HuH-7 (cell line): ENCODE results near the gene FOXP1.

Experiments used
- DNase-seq: peaks from one replicate; pipeline ENCODE4 v3.0.0; 2011; ENCODE audit warnings: low spot score

FOXP1 gene

GRCh38 chr3:71238355-71238757 is 345.2 kb downstream of the FOXP1 start:
- no peak for DNase-seq

GRCh38 chr3:71237672-71238071 is 345.9 kb downstream of the FOXP1 start:
- no peak for DNase-seq

DNA sequence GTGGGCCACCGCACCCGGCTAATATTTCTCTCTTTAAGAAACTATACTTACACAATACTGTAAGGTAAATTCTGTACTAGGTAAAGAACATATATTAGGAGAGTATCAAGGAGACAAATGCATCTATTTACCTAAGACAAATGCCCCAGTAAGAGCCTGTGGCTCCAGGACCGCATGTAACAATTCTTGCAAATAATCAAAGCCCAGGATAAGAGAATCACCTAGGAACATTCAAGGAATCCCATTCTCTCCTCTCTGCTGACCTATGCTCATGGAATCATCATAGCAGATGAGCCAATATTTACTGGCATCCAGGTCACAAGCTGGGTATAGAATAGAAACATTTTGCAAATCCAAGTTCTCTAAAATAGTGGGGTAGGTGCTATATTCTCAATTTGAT is 347.7 kb downstream of the FOXP1 start:
- DNase-seq: no peak

GRCh38 chr3:71232895-71233294 is 350.6 kb downstream of the FOXP1 start:
- DNase-seq: no peak

- no peak for DNase-seq
These were observed 351.3 kb downstream of the FOXP1 start for GRCh38 chr3:71232175-71232679.

DNA sequence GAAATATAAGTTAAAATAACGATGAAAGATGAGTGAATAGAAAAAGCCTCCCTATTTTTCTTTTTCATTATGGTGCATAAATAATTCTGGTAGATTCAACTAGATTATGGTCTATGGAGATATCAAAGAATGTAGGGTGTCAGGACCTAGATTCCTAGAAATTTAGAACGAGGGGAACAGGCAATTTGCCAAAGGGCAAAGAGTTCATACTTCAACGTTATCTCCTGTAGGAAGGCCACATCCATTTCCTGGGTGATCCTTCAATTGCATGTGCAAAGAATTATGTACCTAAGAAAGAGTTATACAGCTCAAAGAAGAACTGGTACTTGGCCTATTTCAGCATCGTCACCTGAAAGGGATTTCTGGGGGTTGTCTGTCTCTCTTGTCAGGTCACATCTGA is 351.8 kb downstream of the FOXP1 start:
- no peak for DNase-seq

DNA sequence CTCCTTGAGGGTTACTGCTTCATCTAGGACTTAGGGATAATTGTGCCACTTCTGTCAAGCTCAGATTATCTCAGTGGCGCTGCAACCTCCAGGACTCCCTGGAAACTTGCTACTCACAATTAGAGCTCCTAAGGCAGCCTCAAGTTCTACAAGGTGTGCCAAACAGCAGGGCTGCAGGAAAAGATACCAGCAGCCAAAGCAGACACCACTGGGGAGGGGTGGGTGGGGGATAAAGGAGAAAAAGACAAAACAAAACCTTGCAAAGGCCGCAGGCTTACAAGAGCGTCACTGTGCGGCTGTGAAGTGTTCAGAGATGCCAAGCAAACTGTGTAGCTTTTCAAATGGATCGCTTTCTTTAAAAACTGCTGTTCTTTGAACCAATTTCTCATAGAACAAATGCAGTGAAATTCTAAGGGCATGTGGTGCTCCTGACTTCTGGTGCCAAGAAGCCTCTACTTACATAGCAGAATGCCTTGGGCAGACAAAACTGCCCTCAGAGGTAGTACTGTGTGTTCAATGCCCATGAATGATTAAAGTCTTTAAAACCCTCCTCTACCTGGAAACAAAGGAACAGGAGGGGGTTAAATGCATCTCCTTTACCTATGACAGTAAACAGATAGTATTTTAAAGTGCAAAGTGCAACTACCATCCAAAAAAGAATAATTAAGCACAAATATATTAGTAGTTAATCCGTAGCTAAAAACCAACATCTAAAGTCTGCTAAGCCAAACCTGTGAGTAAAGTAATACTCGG is 353.4 kb downstream of the FOXP1 start:
- no peak for DNase-seq

DNA sequence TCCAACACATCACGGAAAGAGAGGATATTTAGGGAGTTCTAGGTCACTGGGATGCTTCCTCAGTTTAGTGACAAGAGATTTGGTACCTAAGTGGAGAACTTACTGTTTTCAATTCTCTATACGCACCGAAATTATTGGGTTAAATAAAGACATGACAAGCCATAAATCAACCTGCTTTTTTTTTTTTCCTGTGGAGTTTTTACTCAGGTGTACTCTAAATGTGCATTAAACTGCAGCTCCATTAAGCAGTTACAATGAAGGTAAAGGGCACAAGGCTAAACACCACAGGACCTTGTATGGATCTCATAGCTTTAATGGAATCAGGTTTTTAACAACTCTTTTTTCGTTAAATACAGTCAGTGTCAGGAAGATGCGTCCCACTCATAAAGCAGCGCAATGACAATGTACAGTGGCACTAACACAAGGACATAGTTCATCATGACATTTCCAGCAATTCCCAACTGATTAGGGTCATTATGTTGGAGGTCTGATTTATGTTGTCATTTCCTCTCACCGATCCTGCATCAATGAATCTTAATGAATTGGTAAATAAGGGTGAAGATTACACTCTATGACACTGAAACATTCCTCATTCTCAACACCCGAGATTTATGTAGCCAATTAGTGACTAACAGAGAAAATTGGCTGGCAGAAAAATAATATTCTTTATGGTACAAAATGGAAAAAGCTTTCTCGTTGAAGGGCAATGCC is 355.2 kb downstream of the FOXP1 start:
- DNase-seq: no peak

- no peak for DNase-seq
These were observed 356.3 kb downstream of the FOXP1 start for GRCh38 chr3:71227270-71227661.

DNA sequence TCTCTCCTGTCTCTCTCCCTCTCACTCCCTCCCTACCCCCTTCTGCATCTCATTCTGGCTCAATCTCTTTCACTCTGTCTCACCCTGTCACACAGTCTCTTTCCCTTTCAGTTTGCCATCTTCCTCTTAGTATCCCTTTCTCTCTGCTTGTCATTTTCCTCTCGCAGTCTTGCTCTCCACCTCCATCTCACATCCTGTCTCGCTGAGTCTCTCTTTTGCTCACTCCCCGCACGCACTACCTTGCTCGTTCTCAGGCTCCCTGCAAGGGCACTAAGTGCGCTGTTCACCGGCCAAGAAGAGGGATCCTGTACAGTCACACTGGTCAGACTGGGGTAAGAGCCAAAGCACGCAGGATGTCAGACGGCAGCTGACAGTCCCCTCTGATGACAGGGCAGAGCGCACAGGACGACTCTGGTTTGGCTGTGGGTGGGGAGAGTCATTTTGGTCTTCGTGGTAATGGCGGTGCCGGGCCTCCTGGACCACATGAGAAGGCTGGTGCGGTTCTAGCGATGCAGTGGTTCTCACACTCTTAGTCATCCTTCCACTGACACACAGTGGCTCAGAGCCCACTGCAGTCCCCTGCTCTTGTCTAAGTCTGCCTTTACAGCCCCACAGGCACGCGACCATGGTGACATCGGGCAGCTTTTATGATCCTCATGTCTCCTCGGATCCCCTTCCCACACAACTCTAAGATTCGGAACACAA is 356.8 kb downstream of the FOXP1 start:
- DNase-seq: no peak

DNA sequence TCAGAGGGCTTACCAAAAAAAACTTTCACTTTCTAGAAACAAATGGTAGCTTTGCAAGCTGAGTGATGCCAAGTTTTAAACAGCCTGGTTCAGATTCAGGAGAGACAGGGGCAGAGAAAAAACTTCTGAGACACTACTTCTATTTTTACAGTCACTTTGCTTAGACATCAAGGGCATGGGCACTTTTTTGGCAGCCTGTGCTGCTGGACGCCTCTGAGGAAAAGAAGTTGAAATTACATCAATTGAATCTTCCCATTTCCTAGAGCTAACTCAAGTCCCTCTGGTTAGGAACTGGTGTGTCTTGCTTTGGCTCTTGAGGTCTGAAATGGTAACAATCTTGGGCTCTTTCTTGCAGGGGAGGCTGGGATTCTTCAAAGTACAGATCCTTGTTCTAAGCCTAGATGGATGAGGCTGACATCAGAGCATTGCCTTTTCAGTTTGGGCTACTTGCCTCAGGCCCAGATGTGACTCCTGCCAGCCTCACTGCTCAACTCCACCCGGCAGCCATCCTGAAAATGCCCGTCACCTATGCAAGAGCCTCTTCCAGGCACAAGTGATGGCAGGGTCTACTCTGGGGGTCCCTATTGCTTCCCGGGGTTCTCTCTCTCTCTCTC is 357.5 kb downstream of the FOXP1 start:
- DNase-seq: no peak

DNA sequence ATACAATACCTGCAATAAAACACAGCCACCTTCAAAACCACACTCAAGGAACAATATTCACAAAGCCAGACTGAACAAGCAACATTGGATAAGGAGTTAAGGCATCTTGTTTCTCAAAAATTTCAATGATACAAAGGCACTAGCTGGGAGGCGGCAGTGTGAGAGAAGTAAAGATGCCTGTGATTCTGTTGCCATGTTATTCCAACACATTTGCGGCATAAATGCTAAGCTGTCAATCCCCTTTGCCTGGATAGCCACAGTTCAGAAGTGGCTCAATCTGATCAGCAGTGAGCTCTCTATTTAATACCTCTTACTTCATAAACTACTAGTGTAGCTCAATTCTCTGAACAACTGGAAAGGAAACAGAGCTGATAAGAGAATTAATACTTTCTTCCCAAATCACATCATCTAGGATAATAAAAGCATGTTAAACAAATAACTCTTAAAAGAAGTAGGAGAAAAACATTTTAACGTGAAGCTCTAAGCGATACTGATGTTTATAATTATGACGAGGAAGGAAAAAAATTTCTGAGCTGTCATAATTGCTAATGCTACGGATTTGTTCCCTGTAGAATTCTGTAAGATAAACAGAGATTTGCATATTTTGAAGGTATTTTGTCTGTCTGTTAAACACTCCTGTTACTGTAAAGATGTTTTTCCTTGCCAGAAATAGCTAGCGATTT is 358.4 kb downstream of the FOXP1 start:
- no peak for DNase-seq

DNA sequence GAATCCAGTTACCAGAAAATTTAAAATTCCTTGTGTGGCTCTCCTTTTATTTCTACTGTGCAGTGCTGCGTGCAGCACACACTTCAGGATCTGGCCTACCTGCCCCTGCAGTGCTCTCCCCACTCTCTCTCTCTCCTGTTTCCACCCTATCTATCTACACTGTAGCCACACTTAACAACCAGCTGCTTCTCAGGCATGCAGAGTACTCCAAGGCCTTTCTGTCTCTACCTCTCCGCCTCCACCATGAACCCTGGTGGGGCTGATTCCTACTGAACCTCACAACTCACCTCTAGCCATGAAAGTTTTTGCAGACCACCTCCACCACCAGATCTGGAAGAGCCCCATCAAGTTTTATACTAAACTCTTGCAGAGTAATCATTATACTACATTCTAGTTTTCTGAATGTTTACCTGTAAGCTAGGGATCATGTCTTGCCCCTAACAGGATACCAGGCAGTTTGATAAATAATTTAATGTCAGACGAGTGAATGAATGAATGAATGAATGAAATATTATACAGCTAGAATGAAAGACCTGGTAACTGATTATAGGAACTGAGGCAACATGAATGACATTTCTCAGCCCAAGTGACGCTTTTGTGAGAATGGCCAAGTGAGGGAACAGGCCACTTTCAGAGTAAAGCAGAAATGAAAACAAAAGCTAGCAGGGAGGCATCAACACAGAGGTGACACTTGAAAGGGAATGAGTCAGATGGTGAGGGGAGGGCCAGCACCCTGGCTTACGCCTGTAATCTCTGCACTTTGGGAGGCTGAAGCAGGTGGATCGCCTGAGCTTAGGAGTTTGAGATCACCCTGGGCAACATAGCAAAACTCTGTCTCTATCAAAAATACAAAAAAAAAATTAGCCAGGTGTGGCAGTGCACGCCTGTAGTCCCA is 363.5 kb downstream of the FOXP1 start:
- no peak for DNase-seq

GRCh38 chr3:71218508-71218907 is 365.0 kb downstream of the FOXP1 start:
- DNase-seq: no peak

DNA sequence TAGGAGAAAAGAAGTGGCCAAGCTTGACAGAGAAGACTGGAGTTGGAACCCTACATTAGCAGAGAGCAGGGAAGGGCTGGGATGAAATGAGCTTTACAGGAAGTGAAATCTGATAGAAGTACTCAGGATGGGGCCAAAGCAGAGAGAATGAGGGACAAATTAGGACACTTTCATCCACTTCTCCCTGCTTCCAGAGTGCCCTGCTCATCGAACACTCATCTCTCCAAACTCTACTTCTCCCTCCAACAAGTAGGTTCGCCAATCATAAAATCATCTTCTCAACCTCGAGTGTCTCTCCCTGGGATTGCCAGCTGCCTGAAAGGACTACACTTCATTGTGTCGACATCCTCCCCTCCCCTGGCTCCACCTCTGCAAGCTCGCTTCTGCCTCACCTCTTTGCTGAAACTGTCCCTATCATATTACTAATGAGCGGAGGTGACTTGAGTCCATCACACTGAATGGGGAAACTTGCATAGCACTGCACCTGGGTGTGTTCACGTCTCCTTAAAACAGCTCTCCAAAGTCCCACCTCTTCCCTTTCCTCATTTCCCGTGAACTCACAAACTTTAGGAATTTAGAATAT is 365.8 kb downstream of the FOXP1 start:
- no peak for DNase-seq

- no peak for DNase-seq
These were observed 368.2 kb downstream of the FOXP1 start for GRCh38 chr3:71215351-71215750.

DNA sequence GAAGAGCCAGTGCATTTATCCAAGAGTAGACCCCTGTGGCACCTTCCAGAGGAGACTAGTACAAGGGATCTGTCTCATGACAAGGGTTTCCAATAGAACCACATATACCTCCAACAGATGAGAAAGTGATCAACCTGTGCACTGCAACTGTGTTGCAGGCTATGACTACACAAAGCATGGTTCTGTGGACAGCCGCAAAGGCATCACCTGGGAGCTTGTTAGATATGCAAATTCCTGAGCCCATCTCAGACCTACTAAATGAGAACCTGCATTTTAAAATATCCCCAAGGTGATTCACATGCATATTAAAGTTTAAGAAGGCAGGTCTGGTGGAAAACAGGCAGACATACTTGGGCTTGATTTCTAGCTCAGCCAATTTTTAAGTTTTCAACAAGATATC is 368.7 kb downstream of the FOXP1 start:
- no peak for DNase-seq

DNA sequence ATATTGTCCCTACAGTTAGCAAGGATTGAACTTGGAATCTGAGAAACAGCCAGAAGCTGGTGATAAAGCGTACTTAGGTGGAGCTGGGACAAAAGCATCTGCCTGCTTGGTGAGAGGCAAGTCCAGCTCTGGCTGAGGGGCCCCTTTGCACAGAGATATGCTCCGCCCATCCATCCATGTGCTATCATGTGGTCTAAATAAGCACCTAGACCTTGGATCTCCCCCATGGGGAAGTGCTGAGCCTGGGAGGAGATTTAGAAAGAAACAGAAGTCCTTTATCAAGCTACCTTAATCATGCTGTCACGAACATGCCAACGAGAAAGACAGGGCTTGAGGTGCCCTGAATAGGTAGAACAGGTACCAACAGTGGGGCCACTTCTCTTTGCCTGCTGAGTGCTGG is 369.5 kb downstream of the FOXP1 start:
- no peak for DNase-seq

- DNase-seq: no peak
These were observed 372.4 kb downstream of the FOXP1 start for GRCh38 chr3:71211083-71211482.

DNA sequence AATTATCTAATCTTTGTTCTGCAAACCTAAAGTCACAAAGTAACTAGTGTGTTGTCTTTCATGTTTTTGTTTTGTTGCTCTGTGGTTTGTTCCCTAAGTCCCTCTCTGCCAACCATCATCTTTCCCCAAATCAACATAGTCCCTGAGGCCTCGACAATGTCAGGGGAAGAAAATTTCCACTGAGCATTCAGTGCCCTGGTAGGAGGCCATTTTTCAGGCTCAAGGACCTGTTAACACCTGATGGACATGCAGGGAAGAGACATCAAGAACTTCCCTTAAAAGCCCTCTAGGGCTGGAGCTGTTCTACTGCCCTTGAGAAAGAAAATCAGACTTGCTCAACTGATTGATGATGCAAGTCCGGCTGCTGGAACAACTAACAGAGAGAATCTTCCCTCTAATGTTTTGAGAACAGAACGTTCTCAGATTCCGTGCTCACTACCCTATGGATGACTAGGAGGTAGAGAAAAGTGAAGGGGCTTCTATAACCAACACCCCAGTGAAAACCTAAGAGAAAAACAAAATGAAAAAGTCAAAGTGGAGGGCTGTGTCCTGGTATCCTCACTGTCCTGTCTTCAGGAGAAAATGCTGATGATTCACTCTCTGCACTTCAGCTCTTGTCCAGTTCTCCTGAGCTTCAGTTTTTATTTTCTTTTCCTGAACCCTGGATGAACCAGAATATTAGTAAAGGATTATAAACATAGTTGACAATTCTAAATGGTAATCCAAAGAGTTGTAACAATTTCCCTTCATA is 373.1 kb downstream of the FOXP1 start:
- no peak for DNase-seq
